ENCODE data around the gene ARSI.

The ARSI gene

GRCh38 chr5:150302301-150303069 is at the start of gene ARSI:
TSS of gene ARSI (minus strand) at chr5:150302905. CDS start at chr5:150302373, 532 bp downstream.
- TF ChIP-seq ZNF274 (IDR thresholded peaks at IDR 0.05; ENCODE audit: low read depth, low read length): no peak
- no peak within 1 kb of the TSS for H3K4me3 ChIP-seq (ENCODE audit: low read length)

GRCh38 chr5:150350524-150351344 is 48.0 kb upstream of the ARSI start:
- no peak for TF ChIP-seq ZNF274 (IDR thresholded peaks at IDR 0.05; ENCODE audit: low read depth, low read length)
- no peak overlapping the region for H3K4me3 ChIP-seq (ENCODE audit: low read length)

GRCh38 chr5:150349681-150350275 is 47.1 kb upstream of the ARSI start:
- no peak overlapping the region for H3K4me3 ChIP-seq (ENCODE audit: low read length)
- TF ChIP-seq ZNF274 (IDR thresholded peaks at IDR 0.05; ENCODE audit: low read depth, low read length): no peak

- H3K4me3 ChIP-seq (ENCODE audit: low read length): no peak overlapping the region
- TF ChIP-seq ZNF274 (IDR thresholded peaks at IDR 0.05; ENCODE audit: low read depth, low read length): no peak
These were observed 44.7 kb upstream of the ARSI start for GRCh38 chr5:150347451-150347850.

- H3K4me3 ChIP-seq (ENCODE audit: low read length): no peak overlapping the region
- no peak for TF ChIP-seq ZNF274 (IDR thresholded peaks at IDR 0.05; ENCODE audit: low read depth, low read length)
These were observed 44.3 kb upstream of the ARSI start for GRCh38 chr5:150347003-150347402.

- H3K4me3 ChIP-seq (ENCODE audit: low read length): no peak overlapping the region
- no peak for TF ChIP-seq ZNF274 (IDR thresholded peaks at IDR 0.05; ENCODE audit: low read depth, low read length)
These were observed 43.9 kb upstream of the ARSI start for GRCh38 chr5:150346592-150346991.

- no peak for TF ChIP-seq ZNF274 (IDR thresholded peaks at IDR 0.05; ENCODE audit: low read depth, low read length)
- no peak overlapping the region for H3K4me3 ChIP-seq (ENCODE audit: low read length)
These were observed 43.0 kb upstream of the ARSI start for GRCh38 chr5:150345716-150346115.

GRCh38 chr5:150343994-150344631 is 41.4 kb upstream of the ARSI start:
- H3K4me3 ChIP-seq (ENCODE audit: low read length): no peak overlapping the region
- TF ChIP-seq ZNF274 (IDR thresholded peaks at IDR 0.05; ENCODE audit: low read depth, low read length): no peak

- H3K4me3 ChIP-seq (ENCODE audit: low read length): no peak overlapping the region
- TF ChIP-seq ZNF274 (IDR thresholded peaks at IDR 0.05; ENCODE audit: low read depth, low read length): no peak
These were observed 39.9 kb upstream of the ARSI start for GRCh38 chr5:150342583-150342982.

- no peak overlapping the region for H3K4me3 ChIP-seq (ENCODE audit: low read length)
- no peak for TF ChIP-seq ZNF274 (IDR thresholded peaks at IDR 0.05; ENCODE audit: low read depth, low read length)
These were observed 39.3 kb upstream of the ARSI start for GRCh38 chr5:150341989-150342388.

GRCh38 chr5:150341331-150341730 is 38.6 kb upstream of the ARSI start:
- no peak overlapping the region for H3K4me3 ChIP-seq (ENCODE audit: low read length)
- no peak for TF ChIP-seq ZNF274 (IDR thresholded peaks at IDR 0.05; ENCODE audit: low read depth, low read length)

GRCh38 chr5:150340614-150341255 is 38.0 kb upstream of the ARSI start:
- TF ChIP-seq ZNF274 (IDR thresholded peaks at IDR 0.05; ENCODE audit: low read depth, low read length): no peak
- H3K4me3 ChIP-seq (ENCODE audit: low read length): no peak overlapping the region

GRCh38 chr5:150339841-150340240 is 37.1 kb upstream of the ARSI start:
- TF ChIP-seq ZNF274 (IDR thresholded peaks at IDR 0.05; ENCODE audit: low read depth, low read length): no peak
- no peak overlapping the region for H3K4me3 ChIP-seq (ENCODE audit: low read length)

GRCh38 chr5:150339165-150339564 is 36.5 kb upstream of the ARSI start:
- no peak overlapping the region for H3K4me3 ChIP-seq (ENCODE audit: low read length)
- no peak for TF ChIP-seq ZNF274 (IDR thresholded peaks at IDR 0.05; ENCODE audit: low read depth, low read length)
